IMR-90 (cell line): ENCODE data around the gene OPTC.

ENCODE experiments used
- CEBPB ChIP-seq: IDR thresholded peaks from 2 replicates; pipeline ENCODE4 v1.6.1; 2012; ENCODE audit warnings: low read depth, low read length, improper control_type of control experiment
- MAZ ChIP-seq: IDR thresholded peaks from 2 replicates; pipeline ENCODE4 v1.6.1; 2012; ENCODE audit warnings: low read depth, mild to moderate bottlenecking, low read length, improper control_type of control experiment, moderate library complexity, borderline replicate concordance
- MXI1 ChIP-seq: IDR thresholded peaks from 2 replicates; pipeline ENCODE4 v1.6.1; 2012; ENCODE audit warnings: low read depth, mild to moderate bottlenecking, low read length, moderate library complexity, borderline replicate concordance
- NFE2L2 ChIP-seq: fragments of 150-350 bp; IDR thresholded peaks from 2 replicates; pipeline ENCODE4 v1.6.1; 2016; ENCODE audit warnings: low read depth, mild to moderate bottlenecking, low read length
- POLR2A ChIP-seq: IDR thresholded peaks from 2 replicates; pipeline ENCODE4 v1.6.1; 2012; ENCODE audit warnings: mild to moderate bottlenecking, low read depth, low read length
- RAD21 ChIP-seq: IDR thresholded peaks from 2 replicates; pipeline ENCODE4 v1.6.1; 2012; ENCODE audit warnings: low read length, improper control_type of control experiment
- SMC3 ChIP-seq: fragments of 150-350 bp; IDR thresholded peaks from 2 replicates; pipeline ENCODE4 v1.6.1; 2016; ENCODE audit warnings: low read depth, mild to moderate bottlenecking, antibody characterized with exemption, low read length, moderate library complexity
- TF ChIP-seq, protein P1 (sequence below): conservative IDR thresholded peaks from 2 replicates; pipeline ENCODE4 v1.5.1; 2012; ENCODE audit warnings: mild to moderate bottlenecking, low read depth, low read length, improper control_type of control experiment
- TF ChIP-seq, protein P2 (sequence below): fragments of 150-350 bp; IDR thresholded peaks from 2 replicates; pipeline ENCODE4 v1.6.1; 2016; ENCODE audit warnings: low read depth, mild to moderate bottlenecking, low read length, moderate library complexity, borderline replicate concordance
- TF ChIP-seq, protein P3 (sequence below): fragments of 150-350 bp; IDR thresholded peaks from 2 replicates; pipeline ENCODE4 v1.6.1; 2017; ENCODE audit warnings: mild to moderate bottlenecking, antibody characterized with exemption, low read length, low read depth

DNA sequence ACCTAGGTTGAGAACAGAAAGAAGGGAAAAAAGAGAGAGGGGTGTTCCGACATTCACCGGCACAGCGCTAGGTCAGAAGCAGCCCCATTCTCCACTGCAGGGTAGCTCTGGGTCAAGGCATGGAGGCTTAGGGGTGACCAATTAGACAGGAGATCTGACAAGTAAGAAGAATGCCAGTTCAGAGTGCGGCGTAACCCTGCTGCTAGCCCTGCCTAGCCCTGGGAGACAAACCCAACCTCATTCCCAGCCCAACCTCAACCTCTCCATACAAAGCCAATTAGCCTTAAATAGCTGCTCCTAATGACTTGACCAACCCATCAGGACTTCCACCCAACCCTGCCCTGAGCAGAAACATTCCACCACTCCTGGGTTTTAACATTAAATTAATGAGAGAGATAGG is 15.0 kb upstream of the OPTC start:
- TF ChIP-seq POLR2A (no peak), MAZ (no peak), SMC3 (no peak), NFE2L2 (no peak), MXI1 (no peak), CEBPB (no peak), RAD21 (no peak)
- TF ChIP-seq, protein P1, sequence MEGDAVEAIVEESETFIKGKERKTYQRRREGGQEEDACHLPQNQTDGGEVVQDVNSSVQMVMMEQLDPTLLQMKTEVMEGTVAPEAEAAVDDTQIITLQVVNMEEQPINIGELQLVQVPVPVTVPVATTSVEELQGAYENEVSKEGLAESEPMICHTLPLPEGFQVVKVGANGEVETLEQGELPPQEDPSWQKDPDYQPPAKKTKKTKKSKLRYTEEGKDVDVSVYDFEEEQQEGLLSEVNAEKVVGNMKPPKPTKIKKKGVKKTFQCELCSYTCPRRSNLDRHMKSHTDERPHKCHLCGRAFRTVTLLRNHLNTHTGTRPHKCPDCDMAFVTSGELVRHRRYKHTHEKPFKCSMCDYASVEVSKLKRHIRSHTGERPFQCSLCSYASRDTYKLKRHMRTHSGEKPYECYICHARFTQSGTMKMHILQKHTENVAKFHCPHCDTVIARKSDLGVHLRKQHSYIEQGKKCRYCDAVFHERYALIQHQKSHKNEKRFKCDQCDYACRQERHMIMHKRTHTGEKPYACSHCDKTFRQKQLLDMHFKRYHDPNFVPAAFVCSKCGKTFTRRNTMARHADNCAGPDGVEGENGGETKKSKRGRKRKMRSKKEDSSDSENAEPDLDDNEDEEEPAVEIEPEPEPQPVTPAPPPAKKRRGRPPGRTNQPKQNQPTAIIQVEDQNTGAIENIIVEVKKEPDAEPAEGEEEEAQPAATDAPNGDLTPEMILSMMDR, result no peak
- TF ChIP-seq, protein P2, sequence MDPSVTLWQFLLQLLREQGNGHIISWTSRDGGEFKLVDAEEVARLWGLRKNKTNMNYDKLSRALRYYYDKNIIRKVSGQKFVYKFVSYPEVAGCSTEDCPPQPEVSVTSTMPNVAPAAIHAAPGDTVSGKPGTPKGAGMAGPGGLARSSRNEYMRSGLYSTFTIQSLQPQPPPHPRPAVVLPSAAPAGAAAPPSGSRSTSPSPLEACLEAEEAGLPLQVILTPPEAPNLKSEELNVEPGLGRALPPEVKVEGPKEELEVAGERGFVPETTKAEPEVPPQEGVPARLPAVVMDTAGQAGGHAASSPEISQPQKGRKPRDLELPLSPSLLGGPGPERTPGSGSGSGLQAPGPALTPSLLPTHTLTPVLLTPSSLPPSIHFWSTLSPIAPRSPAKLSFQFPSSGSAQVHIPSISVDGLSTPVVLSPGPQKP, result no peak
- TF ChIP-seq, protein P3, sequence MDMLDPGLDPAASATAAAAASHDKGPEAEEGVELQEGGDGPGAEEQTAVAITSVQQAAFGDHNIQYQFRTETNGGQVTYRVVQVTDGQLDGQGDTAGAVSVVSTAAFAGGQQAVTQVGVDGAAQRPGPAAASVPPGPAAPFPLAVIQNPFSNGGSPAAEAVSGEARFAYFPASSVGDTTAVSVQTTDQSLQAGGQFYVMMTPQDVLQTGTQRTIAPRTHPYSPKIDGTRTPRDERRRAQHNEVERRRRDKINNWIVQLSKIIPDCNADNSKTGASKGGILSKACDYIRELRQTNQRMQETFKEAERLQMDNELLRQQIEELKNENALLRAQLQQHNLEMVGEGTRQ, result no peak
